Measurements from ENCODE around the gene XRRA1.
"Not testable (repeated sequence)": the region's sequence is repeated elsewhere in the genome, so short reads cannot be mapped to it uniquely, and the experiment has no call there.

The XRRA1 gene

GRCh38 chr11:74896311-74896710 lies 52.6 kb downstream of the XRRA1 start:
- no peak for DNase-seq (ENCODE audit: low read depth)

- DNase-seq (ENCODE audit: low read depth): no peak
Measured at GRCh38 chr11:74895340-74896116, 53.4 kb downstream of the XRRA1 start.

GRCh38 chr11:74893015-74893414 lies 55.9 kb downstream of the XRRA1 start:
- DNase-seq (ENCODE audit: low read depth): not testable (repeated sequence)

DNA sequence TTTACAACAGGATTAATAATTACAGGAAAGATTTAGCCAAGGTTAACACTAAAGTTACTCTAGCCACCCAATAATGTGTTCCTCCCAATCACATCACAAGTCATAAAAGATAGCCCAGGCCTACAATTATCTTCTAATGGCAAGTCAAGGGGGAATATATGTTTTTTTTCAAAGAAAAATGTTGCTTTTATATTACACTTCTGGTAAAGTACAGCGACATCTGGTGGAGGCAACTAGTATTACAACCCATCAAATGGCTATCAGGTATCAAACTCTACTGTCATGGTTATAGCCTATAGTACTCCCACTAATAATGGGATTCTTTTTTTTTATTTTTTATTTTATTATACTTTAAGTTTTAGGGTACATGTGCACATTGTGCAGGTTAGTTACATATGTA lies 71.8 kb downstream of the XRRA1 start:
- DNase-seq (ENCODE audit: low read depth): no peak

- no peak for DNase-seq (ENCODE audit: low read depth)
Measured at GRCh38 chr11:74871037-74871436, 77.9 kb downstream of the XRRA1 start.

DNA sequence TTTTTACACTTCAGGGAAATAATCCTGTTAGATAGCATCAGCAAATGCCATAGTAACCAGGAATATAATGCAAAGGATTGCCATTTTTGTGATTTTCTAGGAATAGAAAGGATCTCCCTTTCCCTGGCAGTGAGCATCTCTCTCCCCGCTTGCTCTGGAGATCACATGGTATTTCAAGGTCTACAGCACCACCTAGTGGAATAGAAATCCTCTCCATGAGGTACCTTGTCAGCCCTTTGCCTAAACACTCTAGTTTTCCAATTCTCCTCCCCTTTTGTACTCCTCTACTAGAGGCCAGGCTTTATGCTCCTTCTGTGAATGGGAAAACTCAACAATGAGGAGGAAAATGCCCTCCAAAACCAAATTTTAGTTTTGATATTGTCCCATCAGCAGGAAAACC lies 78.4 kb downstream of the XRRA1 start:
- DNase-seq (ENCODE audit: low read depth): no peak

- DNase-seq (ENCODE audit: low read depth): no peak
Measured at GRCh38 chr11:74866557-74866956, 82.3 kb downstream of the XRRA1 start.

- no peak for DNase-seq (ENCODE audit: low read depth)
Measured at GRCh38 chr11:74863410-74863809, 85.5 kb downstream of the XRRA1 start.

GRCh38 chr11:74860743-74861142 lies 88.1 kb downstream of the XRRA1 start:
- DNase-seq (ENCODE audit: low read depth): no peak

DNA sequence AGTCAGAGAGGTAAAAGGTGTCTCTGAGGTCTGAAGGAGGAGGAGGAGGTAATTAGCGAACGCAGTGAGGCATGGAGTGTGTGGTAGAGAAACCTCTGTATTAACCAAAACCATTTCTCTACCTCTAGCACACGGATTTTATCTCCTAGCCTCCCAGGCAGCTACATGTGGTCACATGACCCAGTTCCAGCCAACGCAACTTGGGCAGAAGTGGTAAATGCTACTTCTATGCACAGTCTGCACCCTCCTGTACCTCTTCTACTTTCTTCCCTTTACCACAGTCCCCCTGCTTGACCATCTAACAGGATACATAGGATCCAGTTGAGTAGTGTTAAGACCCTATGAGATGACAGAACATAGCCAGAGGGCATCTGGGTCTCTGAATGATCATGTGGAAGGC lies 95.7 kb downstream of the XRRA1 start:
- no peak for DNase-seq (ENCODE audit: low read depth)

DNA sequence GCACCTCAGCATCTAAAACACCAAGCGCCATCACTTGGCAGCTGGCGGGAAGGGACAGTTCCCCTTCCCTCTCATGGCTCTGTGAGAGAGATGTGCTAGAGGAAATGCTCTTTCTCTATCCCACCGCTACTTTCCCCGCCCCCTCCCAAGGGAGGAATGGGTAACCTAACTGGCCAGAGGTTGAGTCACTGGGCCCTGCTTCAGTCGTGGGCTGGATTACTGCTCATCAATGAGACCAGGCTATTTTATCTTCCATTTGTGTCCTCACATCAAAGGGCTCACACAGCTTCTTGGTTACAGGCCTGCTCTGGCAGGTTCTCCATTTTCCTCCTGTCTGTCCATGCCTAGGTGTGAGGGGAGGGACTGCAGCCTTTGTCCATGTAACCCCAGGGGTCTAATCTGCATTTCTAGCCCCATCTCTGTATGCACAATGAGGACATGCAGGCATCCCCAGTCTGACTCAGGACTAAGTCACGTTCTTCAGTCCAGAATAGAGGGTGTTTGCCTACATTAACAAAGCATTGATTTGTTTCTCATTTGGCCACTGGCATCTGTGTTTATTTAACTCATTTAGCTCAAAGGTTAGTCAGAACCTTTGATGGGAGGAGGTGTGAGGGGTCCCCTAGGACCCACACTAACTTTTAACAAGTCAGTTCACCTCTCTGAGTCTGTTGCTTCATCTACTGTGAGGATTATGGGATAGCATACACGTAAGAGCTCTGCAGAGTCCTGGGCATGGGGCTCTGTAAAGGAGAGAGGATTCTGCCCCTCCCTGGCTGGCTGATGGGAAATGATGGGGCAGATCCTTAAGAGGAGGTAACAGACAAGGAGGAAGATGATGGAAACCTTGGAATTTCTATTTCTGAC lies 99.1 kb downstream of the XRRA1 start:
- no peak for DNase-seq (ENCODE audit: low read depth)

- no peak for DNase-seq (ENCODE audit: low read depth)
Measured at GRCh38 chr11:74847895-74848294, 101.0 kb downstream of the XRRA1 start.

DNA sequence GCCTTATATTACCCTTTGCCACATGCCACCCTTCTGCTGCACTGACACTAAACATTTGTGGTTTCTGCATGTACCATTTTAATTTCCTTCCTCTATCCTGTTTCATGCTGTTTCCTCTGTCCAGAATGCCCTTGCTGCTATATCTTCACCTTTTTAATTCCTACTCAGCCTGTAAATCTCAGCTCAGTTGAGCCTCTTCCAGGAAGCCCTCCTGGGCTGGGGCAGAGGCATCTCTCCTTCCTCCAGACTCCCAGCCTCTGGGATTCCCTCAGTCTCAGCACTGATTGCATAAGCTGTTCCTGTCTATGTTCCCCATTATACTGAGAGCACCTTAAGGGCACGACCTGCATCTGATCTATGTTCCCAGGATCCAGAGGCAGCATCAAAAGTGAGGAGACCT lies 101.5 kb downstream of the XRRA1 start:
- no peak for DNase-seq (ENCODE audit: low read depth)

- no peak for DNase-seq (ENCODE audit: low read depth)
Measured at GRCh38 chr11:74846770-74847169, 102.1 kb downstream of the XRRA1 start.

- no peak for DNase-seq (ENCODE audit: low read depth)
Measured at GRCh38 chr11:74845978-74846517, 102.8 kb downstream of the XRRA1 start.

DNA sequence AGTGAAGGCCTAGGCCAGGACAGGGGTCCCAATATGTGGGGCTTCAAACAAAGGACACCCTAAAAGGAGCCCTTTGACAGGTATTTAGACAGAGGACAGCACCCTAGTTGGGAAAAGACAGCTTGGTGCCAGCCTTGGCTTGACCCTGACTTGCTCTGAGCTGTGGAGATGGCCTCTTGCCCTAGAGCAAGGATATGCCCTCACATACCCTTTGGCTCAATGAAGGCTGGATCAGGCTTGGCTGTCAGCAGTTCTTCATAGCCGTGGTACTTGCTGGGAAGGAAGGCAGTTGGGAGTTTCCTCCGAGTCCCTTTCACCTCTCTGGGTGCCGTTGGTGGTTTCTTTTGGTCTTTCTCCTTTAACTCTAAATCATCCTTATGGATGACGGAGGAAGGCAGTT lies 104.0 kb downstream of the XRRA1 start:
- DNase-seq (ENCODE audit: low read depth): no peak

- no peak for DNase-seq (ENCODE audit: low read depth)
Measured at GRCh38 chr11:74844072-74844471, 104.8 kb downstream of the XRRA1 start.

- no peak for DNase-seq (ENCODE audit: low read depth)
Measured at GRCh38 chr11:74842967-74843366, 105.9 kb downstream of the XRRA1 start.

GRCh38 chr11:74840486-74840885 lies 108.4 kb downstream of the XRRA1 start:
- DNase-seq (ENCODE audit: low read depth): no peak

DNA sequence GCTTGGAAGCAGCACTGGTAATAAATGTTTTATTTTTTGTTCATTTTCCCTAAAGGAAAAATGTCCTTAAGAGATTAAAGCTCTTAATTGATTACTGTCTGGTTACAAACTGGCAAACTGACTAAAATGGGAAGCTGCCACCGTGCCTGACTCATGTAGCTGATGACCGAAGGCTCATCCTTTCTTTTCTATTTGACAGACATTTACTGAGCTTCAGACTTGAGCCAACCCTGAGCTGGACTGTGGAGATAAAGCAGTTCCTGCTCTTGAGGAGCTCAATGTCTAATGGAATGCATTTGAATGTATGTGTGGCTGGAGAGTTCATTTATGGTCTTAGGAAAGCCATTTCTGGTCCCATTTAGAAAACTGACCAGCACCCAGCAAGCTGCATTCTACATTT lies 108.9 kb downstream of the XRRA1 start:
- DNase-seq (ENCODE audit: low read depth): no peak

- DNase-seq (ENCODE audit: low read depth): no peak
Measured at GRCh38 chr11:74839446-74839845, 109.4 kb downstream of the XRRA1 start.

DNA sequence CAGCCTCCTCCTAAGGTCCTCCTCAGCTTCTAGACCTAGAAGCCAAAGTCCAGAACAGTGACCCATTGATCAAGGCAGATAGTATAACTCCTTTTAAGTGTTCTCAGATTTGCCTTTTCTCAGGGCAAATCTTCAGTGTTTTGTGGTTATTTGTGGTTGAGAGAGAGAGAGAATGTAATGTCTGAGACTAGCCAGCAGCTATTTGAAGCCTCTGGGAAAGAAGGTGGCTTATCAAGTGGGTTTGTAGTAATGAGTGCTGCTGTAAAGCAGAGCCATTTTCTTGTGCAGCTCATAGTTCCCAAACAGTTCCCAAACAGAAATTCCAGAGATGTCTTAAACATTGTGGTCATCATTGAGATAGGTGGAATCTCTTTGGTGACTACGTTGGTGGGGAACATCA lies 110.7 kb downstream of the XRRA1 start:
- DNase-seq (ENCODE audit: low read depth): no peak

DNA sequence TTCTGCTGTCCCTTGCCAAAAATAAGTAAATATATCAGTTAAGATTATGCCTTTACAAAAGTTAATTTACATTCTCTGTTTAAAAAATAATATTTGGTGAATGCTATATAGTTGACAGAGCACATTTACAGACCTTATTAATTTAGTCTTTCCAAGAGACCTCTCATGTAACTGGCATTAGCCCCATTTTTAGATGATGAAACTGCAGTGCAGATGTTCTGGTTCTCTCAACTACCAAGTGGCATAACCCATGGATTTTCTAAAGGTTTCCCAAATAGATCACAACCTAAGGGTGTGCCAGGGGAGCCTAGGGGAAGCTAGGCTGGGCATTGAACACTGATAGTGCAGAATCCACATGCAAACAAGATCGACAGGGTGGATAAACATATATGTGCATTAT lies 111.7 kb downstream of the XRRA1 start:
- no peak for DNase-seq (ENCODE audit: low read depth)

All from activated T-cell treated with anti-CD3 and anti-CD28 coated beads for 24 hours (primary cell).